Panc1 (cell line): ENCODE measurements around the gene PIK3AP1. TPM values are rescaled to one million over a fixed set of nuclear protein-coding genes. Genes with fewer than 3 reads are reported as not detected.

Experiments
- ATAC-seq: fragments of 200-7000 bp; cut with Tn5 transposase; 2 replicates; pipeline ENCODE4 v1.9.1; 2020; ENCODE audit warnings: mild to moderate bottlenecking, moderate library complexity
- BruUV-seq: library from RNA; stranded (reverse); fragments of 400-500 nt; replicated peaks from 2 replicates; lab custom pipeline; 2021; lab: Mats Ljungman, UMichigan
- CTCF ChIA-PET: fragments of 300-600 bp; sonication (Branson Sonifier 250); formaldehyde crosslinking; loops from one replicate; lab custom pipeline; 2022; ENCODE audit warnings: antibody characterized with exemption; lab: Charles Lee
- POLR2A ChIA-PET: fragments of 300-600 bp; sonication (Branson Sonifier 250); formaldehyde crosslinking; loops from one replicate; lab custom pipeline; 2022; ENCODE audit warnings: antibody characterized with exemption; lab: Charles Lee
- DNase-seq: peaks from one replicate; pipeline ENCODE4 v3.0.0-alpha.2; 2010; ENCODE audit warnings: low read depth, low spot score
- H3K27ac ChIP-seq: 2 replicates; pipeline ENCODE4 v1.5.1; 2011; ENCODE audit warnings: mild to moderate bottlenecking, low read length, inconsistent platforms
- H3K27me3 ChIP-seq: fragments of 200-500 bp; sonication (Bioruptor generic); 2 replicates; pipeline ENCODE4 v1.6.0; 2014; ENCODE audit warnings: low read length, inconsistent platforms; ENCODE audit not compliant: control insufficient read depth, insufficient read depth
- H3K36me3 ChIP-seq: fragments of 200-500 bp; sonication (Bioruptor generic); 2 replicates; pipeline ENCODE4 v1.5.1; 2014; ENCODE audit warnings: inconsistent platforms, mild to moderate bottlenecking, low read length, moderate library complexity; ENCODE audit not compliant: control insufficient read depth, insufficient read depth
- H3K4me1 ChIP-seq: 2 replicates; pipeline ENCODE4 v1.5.1; 2011; ENCODE audit warnings: inconsistent platforms, mild to moderate bottlenecking, low read length, moderate library complexity; ENCODE audit not compliant: control insufficient read depth, insufficient read depth
- H3K4me3 ChIP-seq, 2 experiments: 2 replicates each; pipeline ENCODE4 v1.5.1; 2011 to 2012; ENCODE audit warnings: low read depth in 2 of 2, low read length in 2 of 2, mild to moderate bottlenecking in 2 of 2, inconsistent platforms in 1 of 2, moderate library complexity in 1 of 2
- H3K9me3 ChIP-seq: fragments of 200-500 bp; sonication (Bioruptor generic); 2 replicates; pipeline ENCODE4 v1.5.1; 2014; ENCODE audit warnings: low read depth, mild to moderate bottlenecking, inconsistent platforms, low read length, moderate library complexity; ENCODE audit not compliant: control insufficient read depth, insufficient read depth
- CTCF ChIP-seq: fragments of 450-650 bp; IDR thresholded peaks from 2 replicates; pipeline ENCODE4 v1.5.1; 2017; ENCODE audit warnings: mild to moderate bottlenecking
- POLR2AphosphoS5 ChIP-seq: IDR thresholded peaks from 2 replicates; pipeline ENCODE4 v1.6.1; 2012; ENCODE audit warnings: mild to moderate bottlenecking, low read depth, low read length, moderate library complexity
- REST ChIP-seq, 2 experiments: IDR thresholded peaks; 2 replicates each; pipeline ENCODE4 v1.6.1; 2011 to 2012; ENCODE audit warnings: low read depth in 2 of 2, control low read depth in 1 of 2, low read length in 1 of 2, mild to moderate bottlenecking in 1 of 2, moderate library complexity in 1 of 2; ENCODE audit not compliant: insufficient read depth in 1 of 2
- SIN3A ChIP-seq: IDR thresholded peaks from 2 replicates; pipeline ENCODE4 v1.6.1; 2012; ENCODE audit warnings: low read depth, mild to moderate bottlenecking, low read length, moderate library complexity, borderline replicate concordance; ENCODE audit not compliant: insufficient read depth
- TCF7L2 ChIP-seq: IDR thresholded peaks from 2 replicates; pipeline ENCODE4 v1.6.1; 2011; ENCODE audit warnings: mild to moderate bottlenecking, low read depth, low read length, inconsistent platforms
- in situ Hi-C: cut with HindIII; loops from 2 replicates; pipeline ENCODE4 v1.10.0; 2016; ENCODE audit warnings: low sequenced_read_pairs, low pct_unique_long_range_greater_than_20kb
- intact Hi-C: fragments of 100-400 bp; cut with micrococcal nuclease; formaldehyde crosslinking; loops from one replicate; pipeline ENCODE4 v1.10.0; 2022; ENCODE audit not compliant: unreplicated experiment
- total RNA-seq: library from RNA; stranded (reverse); gene quantifications from one replicate; pipeline ENCODE4 v1.2.1, GENCODE V29; 2021; ENCODE audit not compliant: unreplicated experiment

Gene PIK3AP1
- total RNA-seq, 1 experiment from 2014 or later = 2.6 TPM

- DNase-seq (no peak), ATAC-seq (no peak)
- ChIA-PET CTCF (no interaction called here), POLR2A (no interaction called here)
- Histone ChIP-seq H3K27ac (no peak overlapping the region), H3K27me3 (no peaks in the 10 kb centered on the region), H3K36me3 (no peaks in the 10 kb centered on the region), H3K9me3 (no peaks in the 10 kb centered on the region), H3K4me1 (no peaks in the 10 kb centered on the region), H3K4me3 (no peak overlapping the region)
- TF ChIP-seq POLR2AphosphoS5 (no peak), TCF7L2 (no peak), SIN3A (no peak), REST (IDR thresholded peaks at IDR 0.05; ENCODE audit: insufficient read depth in 1 of 2, low read depth in 2 of 2, low read length in 1 of 2) (no peak), CTCF (no peak)
- in situ Hi-C loops (no loop called here), intact Hi-C loops (no loop called here)
- BruUV-seq = no TSS peak
Observed at GRCh38 chr10:96614515-96614914, 105.8 kb downstream of the PIK3AP1 start.

DNA sequence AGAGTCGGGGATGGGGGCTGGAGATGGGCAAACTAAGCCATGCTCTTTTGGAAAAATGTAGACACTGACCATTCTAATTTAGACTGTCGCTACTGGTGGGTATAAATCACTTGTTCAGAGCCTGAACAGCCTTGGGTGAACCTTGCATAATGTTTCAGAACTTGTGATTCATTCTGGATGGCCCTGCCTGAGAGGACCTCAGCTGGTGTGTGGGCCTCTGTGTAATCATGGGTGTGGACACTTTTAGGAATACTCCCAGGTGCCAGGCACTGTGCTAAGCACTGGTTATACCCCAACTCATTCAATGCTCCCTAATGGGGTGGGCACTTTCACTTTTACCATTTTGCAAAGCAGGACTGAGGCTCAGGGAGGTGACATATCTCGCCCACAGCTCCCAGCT lies 106.7 kb downstream of the PIK3AP1 start:
- H3K27ac ChIP-seq = no peak overlapping the region
- ChIA-PET POLR2A (no interaction called here), CTCF (no interaction called here)
- H3K9me3 ChIP-seq = no peaks in the 10 kb centered on the region
- H3K27me3 ChIP-seq = peaks cover 7% of the 10 kb centered on the region
- H3K36me3 ChIP-seq = no peaks in the 10 kb centered on the region
- TF ChIP-seq SIN3A (no peak), CTCF (no peak), REST (IDR thresholded peaks at IDR 0.05; ENCODE audit: insufficient read depth in 1 of 2, low read depth in 2 of 2, low read length in 1 of 2) (no peak), POLR2AphosphoS5 (no peak), TCF7L2 (no peak)
- no peak overlapping the region for H3K4me3 ChIP-seq
- no TSS peak for BruUV-seq
- in situ Hi-C loops (no loop called here), intact Hi-C loops (no loop called here)
- ATAC-seq = no peak
- DNase-seq = no peak
- no peaks in the 10 kb centered on the region for H3K4me1 ChIP-seq
